Body of pancreas (tissue), 4 donors: Measurements from ENCODE around the gene RGPD8. TPM values are rescaled to one million over a fixed set of nuclear protein-coding genes. Genes with fewer than 3 reads are reported as not detected.

Experiments used
- ATAC-seq: fragments of 150-250 bp; one replicate; pipeline ENCODE4 v1.9.1; 2016
- DNase-seq, 4 donors: peaks; one replicate each; pipeline ENCODE4 v3.0.0-alpha.2; 2019
- H3K27ac ChIP-seq, 4 donors: fragments of 200-600 bp; sonication (generic); 1 replicate in 3 of 4; 2 replicates in 1 of 4; pipeline versions ENCODE4 v1.5.1 to v1.6.1; 2016 to 2019; ENCODE audit warnings: mild to moderate bottlenecking in 1 of 4, mixed read lengths in 1 of 4, moderate library complexity in 1 of 4
- H3K27me3 ChIP-seq, 2 donors: fragments of 200-600 bp; sonication (generic); one replicate each; pipeline ENCODE4 v1.6.0; 2016; ENCODE audit warnings: mild to moderate bottlenecking in 1 of 2
- H3K36me3 ChIP-seq, 2 donors: fragments of 200-600 bp; sonication (generic); replicated peaks in 1 of 2; 2 replicates each; pipeline ENCODE4 v1.5.1; 2016; ENCODE audit warnings: low read depth in 2 of 2; ENCODE audit not compliant: insufficient read depth in 1 of 2
- H3K4me1 ChIP-seq: fragments of 200-600 bp; sonication (generic); one replicate; pipeline ENCODE4 v1.6.0; 2016
- H3K4me3 ChIP-seq, 2 donors: fragments of 200-600 bp; sonication (generic); 1 replicate in 1 of 2; 2 replicates in 1 of 2; pipeline ENCODE4 v1.5.1; 2016 to 2019
- H3K9me3 ChIP-seq, 3 donors: fragments of 200-600 bp; sonication (generic); 1 replicate in 2 of 3; 2 replicates in 1 of 3; pipeline ENCODE4 v1.5.1; 2016
- CTCF ChIP-seq, 7 experiments: fragments of 450-650 bp in 4 of 7; fragments of 200-600 bp in 3 of 7; sonication (generic) in 3 of 7; IDR thresholded peaks; one replicate each; pipeline ENCODE4 v1.5.1; 2016 to 2019; ENCODE audit warnings: antibody characterized with exemption in 7 of 7
- POLR2A ChIP-seq, 3 donors: fragments of 450-650 bp; IDR thresholded peaks; one replicate each; pipeline ENCODE4 v1.6.1; 2016; ENCODE audit warnings: antibody characterized with exemption in 3 of 3, mild to moderate bottlenecking in 2 of 3
- WGBS, 2 donors: methylation state at CpG; one replicate each; pipeline ENCODE4 v1.1.5; 2017; 5-methylcytosine and 5-hydroxymethylcytosine counted together
- intact Hi-C: fragments of 100-400 bp; cut with DNase I; formaldehyde crosslinking; loops from one replicate; pipeline ENCODE4 v1.15.1; 2023
- total RNA-seq, 2 donors: library from RNA; depleted of rRNA; stranded (reverse); fragments of >200 nt; gene quantifications; one replicate each; pipeline ENCODE4 v1.1.0, GENCODE V29; 2016

RGPD8 gene
- total RNA-seq, 2 donors from 2014 or later: 19.7 to 22.7 TPM

- H3K36me3 ChIP-seq: no peaks in the 10 kb centered on the region
- H3K9me3 ChIP-seq: no peaks in the 10 kb centered on the region
- no peak for TF ChIP-seq CTCF (IDR thresholded peaks at IDR 0.05)
- no peak for ATAC-seq
- H3K4me1 ChIP-seq: no peaks in the 10 kb centered on the region
- WGBS, 2 donors: 76 to 80% methylated on average over 6 of the region's 6 CpGs
- H3K27me3 ChIP-seq: peaks cover 0 to 7% of the 10 kb centered on the region in 2 donors
- no peak overlapping the region for H3K4me3 ChIP-seq
- H3K27ac ChIP-seq: no peak overlapping the region
- DNase-seq: no peak
- intact Hi-C loops: no loop called here
These were observed 39.3 kb upstream of the RGPD8 start for GRCh38 chr2:112472547-112473263.

- DNase-seq (no peak), ATAC-seq (no peak)
- no peaks in the 10 kb centered on the region for H3K9me3 ChIP-seq
- no peaks in the 10 kb centered on the region for H3K4me1 ChIP-seq
- intact Hi-C loops: no loop called here
- WGBS, 2 donors: 43 to 57% methylated on average over 3 of the region's 3 CpGs
- H3K27me3 ChIP-seq: no peaks in the 10 kb centered on the region
- H3K4me3 ChIP-seq: no peak overlapping the region
- no peaks in the 10 kb centered on the region for H3K36me3 ChIP-seq
- no peak overlapping the region for H3K27ac ChIP-seq
- TF ChIP-seq CTCF (IDR thresholded peaks at IDR 0.05) (no peak), POLR2A (IDR thresholded peaks at IDR 0.05) (no peak)
These were observed 31.9 kb upstream of the RGPD8 start for GRCh38 chr2:112465382-112465781.

GRCh38 chr2:112463256-112463655 is 29.8 kb upstream of the RGPD8 start:
- Histone ChIP-seq H3K27ac (no peak overlapping the region), H3K4me1 (no peaks in the 10 kb centered on the region), H3K27me3 (no peaks in the 10 kb centered on the region), H3K4me3 (no peak overlapping the region), H3K36me3 (no peaks in the 10 kb centered on the region), H3K9me3 (no peaks in the 10 kb centered on the region)
- DNase-seq (no peak), ATAC-seq (no peak)
- WGBS, 2 donors: 92 to 93% methylated on average over 1 of the region's 1 CpG
- TF ChIP-seq CTCF (IDR thresholded peaks at IDR 0.05): no peak
- no peak for TF ChIP-seq POLR2A (IDR thresholded peaks at IDR 0.05)
- intact Hi-C loops: no loop called here

- no peak overlapping the region for H3K27ac ChIP-seq
- no peaks in the 10 kb centered on the region for H3K27me3 ChIP-seq
- H3K4me1 ChIP-seq: no peaks in the 10 kb centered on the region
- TF ChIP-seq CTCF (IDR thresholded peaks at IDR 0.05): no peak
- TF ChIP-seq POLR2A (IDR thresholded peaks at IDR 0.05): no peak
- ATAC-seq: no peak
- WGBS, 2 donors: 58 to 66% methylated on average over 5 of the region's 5 CpGs
- no peak for DNase-seq
- no peaks in the 10 kb centered on the region for H3K9me3 ChIP-seq
- intact Hi-C loops: no loop called here
- no peaks in the 10 kb centered on the region for H3K36me3 ChIP-seq
- no peak overlapping the region for H3K4me3 ChIP-seq
These were observed 28.7 kb upstream of the RGPD8 start for GRCh38 chr2:112462178-112462577.

GRCh38 chr2:112459372-112459771 is 25.9 kb upstream of the RGPD8 start:
- H3K4me1 ChIP-seq: no peaks in the 10 kb centered on the region
- H3K4me3 ChIP-seq: no peak overlapping the region
- no peaks in the 10 kb centered on the region for H3K27me3 ChIP-seq
- intact Hi-C loops: no loop called here
- WGBS, 2 donors: 83 to 100% methylated on average over 1 of the region's 1 CpG
- DNase-seq (no peak), ATAC-seq (no peak)
- TF ChIP-seq POLR2A (IDR thresholded peaks at IDR 0.05): no peak
- no peak for TF ChIP-seq CTCF (IDR thresholded peaks at IDR 0.05)
- H3K9me3 ChIP-seq: no peaks in the 10 kb centered on the region
- H3K27ac ChIP-seq: no peak overlapping the region
- no peaks in the 10 kb centered on the region for H3K36me3 ChIP-seq
